BE2C (cell line): Measurements from ENCODE around the gene CTDNEP1.

ENCODE experiments used
- DNase-seq: peaks from one replicate; pipeline ENCODE4 v3.0.0-alpha.2; 2020
- H3K27me3 ChIP-seq: fragments of 250-450 bp; sonication (Bioruptor Pico); 2 replicates; pipeline ENCODE4 v1.5.1; 2020; ENCODE audit warnings: mild to moderate bottlenecking
- H3K36me3 ChIP-seq: fragments of 250-450 bp; sonication (Bioruptor Pico); 2 replicates; pipeline ENCODE4 v1.5.1; 2020; ENCODE audit warnings: mild to moderate bottlenecking
- H3K4me1 ChIP-seq: fragments of 250-450 bp; sonication (Bioruptor Pico); 2 replicates; pipeline ENCODE4 v1.5.1; 2020
- H3K4me3 ChIP-seq: 2 replicates; pipeline ENCODE4 v1.5.1; 2011; ENCODE audit warnings: low read depth, low read length
- H3K9me3 ChIP-seq: fragments of 250-450 bp; sonication (Bioruptor Pico); 2 replicates; pipeline ENCODE4 v1.5.1; 2020
- TF ChIP-seq, protein P1 (sequence below): IDR thresholded peaks from 2 replicates; pipeline ENCODE4 v1.5.1; 2012; ENCODE audit warnings: mild to moderate bottlenecking, low read depth, low read length

Gene CTDNEP1

DNA sequence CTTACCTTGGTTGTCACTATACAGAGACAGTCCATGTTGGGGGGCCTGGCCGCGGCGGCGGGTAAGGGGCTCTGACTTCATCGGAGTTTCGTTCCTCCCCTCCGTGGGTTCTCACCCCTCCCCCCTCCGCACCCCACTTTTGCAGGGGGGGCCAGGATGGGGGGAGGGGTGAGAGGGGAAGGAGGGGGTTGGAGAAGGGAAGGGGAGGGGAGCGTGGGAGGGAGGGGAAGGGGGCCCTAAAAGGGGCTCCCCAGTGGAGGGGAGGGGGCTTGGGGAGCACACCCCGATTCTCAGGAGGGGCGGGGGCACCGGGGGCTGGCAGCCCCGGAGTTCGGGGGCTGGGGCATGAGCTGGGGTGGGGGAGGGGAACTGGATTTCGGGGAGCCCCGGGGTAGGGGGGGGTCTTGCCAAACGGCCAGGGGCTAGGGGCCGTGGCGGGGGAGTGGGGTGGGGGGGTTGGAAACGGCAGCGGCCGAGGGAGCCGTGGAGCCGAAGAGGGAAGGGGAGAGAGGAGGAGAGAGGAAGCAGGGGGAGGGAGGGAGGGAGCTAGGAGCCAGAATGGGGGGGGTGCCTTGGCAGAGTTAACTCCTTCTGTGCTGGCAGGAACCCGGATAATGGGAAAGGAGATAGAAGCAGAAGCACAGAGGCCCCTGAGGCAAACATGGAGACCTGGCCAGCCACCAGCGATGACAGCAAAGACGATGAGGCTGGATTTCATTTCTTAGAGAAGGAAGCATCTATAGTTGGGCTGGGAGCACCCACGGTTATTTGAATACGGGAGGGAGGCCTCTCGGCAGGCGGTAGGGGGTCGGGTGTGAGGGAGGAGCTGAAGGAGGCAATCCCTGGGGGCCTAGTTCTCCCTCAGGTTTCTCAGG is 34.2 kb downstream of the CTDNEP1 start:
- DNase-seq: peak; percentile 31
- Histone ChIP-seq H3K27me3 (no peaks in the 10 kb centered on the region), H3K9me3 (no peaks in the 10 kb centered on the region), H3K4me1 (peaks cover 8% of the 10 kb centered on the region; the same call in 1 of the 2 replicates), H3K4me3 (peak overlapping the region; percentile 37), H3K36me3 (no peaks in the 10 kb centered on the region)
- TF ChIP-seq, protein P1, sequence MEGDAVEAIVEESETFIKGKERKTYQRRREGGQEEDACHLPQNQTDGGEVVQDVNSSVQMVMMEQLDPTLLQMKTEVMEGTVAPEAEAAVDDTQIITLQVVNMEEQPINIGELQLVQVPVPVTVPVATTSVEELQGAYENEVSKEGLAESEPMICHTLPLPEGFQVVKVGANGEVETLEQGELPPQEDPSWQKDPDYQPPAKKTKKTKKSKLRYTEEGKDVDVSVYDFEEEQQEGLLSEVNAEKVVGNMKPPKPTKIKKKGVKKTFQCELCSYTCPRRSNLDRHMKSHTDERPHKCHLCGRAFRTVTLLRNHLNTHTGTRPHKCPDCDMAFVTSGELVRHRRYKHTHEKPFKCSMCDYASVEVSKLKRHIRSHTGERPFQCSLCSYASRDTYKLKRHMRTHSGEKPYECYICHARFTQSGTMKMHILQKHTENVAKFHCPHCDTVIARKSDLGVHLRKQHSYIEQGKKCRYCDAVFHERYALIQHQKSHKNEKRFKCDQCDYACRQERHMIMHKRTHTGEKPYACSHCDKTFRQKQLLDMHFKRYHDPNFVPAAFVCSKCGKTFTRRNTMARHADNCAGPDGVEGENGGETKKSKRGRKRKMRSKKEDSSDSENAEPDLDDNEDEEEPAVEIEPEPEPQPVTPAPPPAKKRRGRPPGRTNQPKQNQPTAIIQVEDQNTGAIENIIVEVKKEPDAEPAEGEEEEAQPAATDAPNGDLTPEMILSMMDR: no peak

DNA sequence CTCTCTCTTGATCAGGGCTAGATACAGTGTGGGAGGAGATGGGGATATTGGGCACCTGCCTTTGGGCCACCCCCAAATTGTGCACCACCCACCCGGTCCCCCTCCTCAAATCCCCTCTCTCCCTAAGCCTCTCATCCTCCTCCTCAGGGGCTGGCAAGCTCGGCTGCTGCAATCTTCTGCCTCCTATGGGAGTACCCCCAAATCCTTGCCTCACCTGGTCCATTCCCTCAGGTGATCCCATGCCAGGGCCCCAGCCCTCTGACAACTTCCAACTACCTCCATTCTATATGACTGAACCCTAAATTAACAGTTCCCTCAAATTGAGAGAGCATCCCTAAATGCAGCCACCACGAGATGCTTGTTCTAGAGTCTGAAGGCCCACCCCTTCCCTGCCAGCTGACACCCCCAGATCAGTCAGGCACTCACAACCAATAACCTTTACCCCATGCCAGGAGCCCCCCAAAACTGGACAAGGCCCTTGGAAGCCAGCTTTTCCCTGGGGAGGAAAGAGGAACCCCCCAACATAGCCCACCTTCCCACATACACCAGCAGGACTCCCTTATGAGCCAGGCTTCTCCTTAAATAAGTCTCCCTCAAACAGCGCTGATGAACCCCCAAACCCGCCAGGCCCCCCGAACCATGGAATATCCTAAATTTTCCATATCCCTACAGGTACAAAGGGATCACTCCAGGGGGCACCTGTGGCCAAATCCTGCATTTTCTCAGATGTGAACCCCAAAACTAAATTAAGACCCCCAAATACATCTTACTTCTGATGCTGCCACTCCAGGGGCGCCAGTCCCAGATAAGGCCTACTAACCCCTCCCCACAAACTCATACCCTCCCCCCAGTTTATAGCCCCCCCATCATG is 35.1 kb downstream of the CTDNEP1 start:
- H3K4me1 ChIP-seq: peaks cover 8% of the 10 kb centered on the region; the same call in 1 of the 2 replicates
- H3K27me3 ChIP-seq: no peaks in the 10 kb centered on the region
- no peaks in the 10 kb centered on the region for H3K9me3 ChIP-seq
- no peak for DNase-seq
- TF ChIP-seq, protein P1: no peak
- peak overlapping the region; percentile 37 for H3K4me3 ChIP-seq
- H3K36me3 ChIP-seq: no peaks in the 10 kb centered on the region

DNA sequence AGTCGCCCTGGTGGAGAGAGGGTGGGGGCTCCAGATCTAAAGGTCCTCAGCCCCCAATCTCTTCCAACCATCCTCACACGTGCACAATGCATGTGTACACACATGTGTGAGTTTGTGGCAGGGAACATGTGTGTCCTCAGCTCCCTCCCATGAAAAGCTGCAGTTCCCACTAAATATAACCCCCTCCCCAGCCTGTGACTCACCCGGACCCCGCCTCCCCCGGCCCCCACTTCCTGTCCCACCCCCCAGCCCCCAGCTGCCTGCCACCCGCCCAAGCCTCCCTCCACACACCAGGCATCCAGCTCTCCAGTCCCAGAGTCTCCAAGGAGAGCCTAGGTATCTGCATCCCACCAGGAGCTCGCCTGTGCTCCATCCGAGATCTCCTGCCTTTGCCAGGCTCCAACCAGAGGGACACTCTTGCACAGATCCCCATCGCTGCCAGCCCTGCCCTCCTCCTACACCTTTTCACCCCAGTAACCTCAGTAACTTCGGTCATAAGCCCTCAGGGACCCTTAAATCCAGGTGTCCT is 35.8 kb downstream of the CTDNEP1 start:
- DNase-seq: peak; percentile 23
- no peaks in the 10 kb centered on the region for H3K9me3 ChIP-seq
- peaks cover 8% of the 10 kb centered on the region; the same call in 1 of the 2 replicates for H3K4me1 ChIP-seq
- H3K36me3 ChIP-seq: no peaks in the 10 kb centered on the region
- no peaks in the 10 kb centered on the region for H3K27me3 ChIP-seq
- peak overlapping the region; percentile 56 for H3K4me3 ChIP-seq
- TF ChIP-seq, protein P1: no peak

DNA sequence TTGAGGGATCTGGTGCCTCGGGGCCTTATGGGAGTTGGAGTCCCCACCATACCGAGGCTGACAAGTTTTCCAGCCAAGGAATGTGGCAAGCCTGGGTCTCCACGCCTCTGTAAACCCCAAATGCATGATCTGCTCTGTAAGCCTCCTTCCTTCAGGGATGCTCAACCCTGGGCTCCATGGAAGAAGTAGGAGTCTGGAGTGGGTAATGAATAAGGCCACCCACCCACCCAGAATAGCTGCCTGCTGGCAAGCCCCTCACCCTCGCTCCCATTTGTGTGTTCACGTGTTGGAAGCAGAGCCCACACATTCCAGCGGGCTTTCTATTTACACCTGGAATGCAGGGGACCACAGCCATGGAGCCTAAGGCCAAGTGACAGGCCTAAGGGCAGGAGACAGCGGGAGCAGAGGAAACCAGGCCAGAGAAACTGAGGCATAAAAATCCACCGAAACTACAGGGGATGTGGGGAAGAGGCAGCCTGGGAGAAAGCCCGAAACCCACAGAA is 36.3 kb downstream of the CTDNEP1 start:
- TF ChIP-seq, protein P1: no peak
- H3K4me3 ChIP-seq: peak overlapping the region; percentile 56
- no peak for DNase-seq
- no peaks in the 10 kb centered on the region for H3K27me3 ChIP-seq
- H3K9me3 ChIP-seq: no peaks in the 10 kb centered on the region
- peaks cover 8% of the 10 kb centered on the region; the same call in 1 of the 2 replicates for H3K4me1 ChIP-seq
- H3K36me3 ChIP-seq: no peaks in the 10 kb centered on the region

DNA sequence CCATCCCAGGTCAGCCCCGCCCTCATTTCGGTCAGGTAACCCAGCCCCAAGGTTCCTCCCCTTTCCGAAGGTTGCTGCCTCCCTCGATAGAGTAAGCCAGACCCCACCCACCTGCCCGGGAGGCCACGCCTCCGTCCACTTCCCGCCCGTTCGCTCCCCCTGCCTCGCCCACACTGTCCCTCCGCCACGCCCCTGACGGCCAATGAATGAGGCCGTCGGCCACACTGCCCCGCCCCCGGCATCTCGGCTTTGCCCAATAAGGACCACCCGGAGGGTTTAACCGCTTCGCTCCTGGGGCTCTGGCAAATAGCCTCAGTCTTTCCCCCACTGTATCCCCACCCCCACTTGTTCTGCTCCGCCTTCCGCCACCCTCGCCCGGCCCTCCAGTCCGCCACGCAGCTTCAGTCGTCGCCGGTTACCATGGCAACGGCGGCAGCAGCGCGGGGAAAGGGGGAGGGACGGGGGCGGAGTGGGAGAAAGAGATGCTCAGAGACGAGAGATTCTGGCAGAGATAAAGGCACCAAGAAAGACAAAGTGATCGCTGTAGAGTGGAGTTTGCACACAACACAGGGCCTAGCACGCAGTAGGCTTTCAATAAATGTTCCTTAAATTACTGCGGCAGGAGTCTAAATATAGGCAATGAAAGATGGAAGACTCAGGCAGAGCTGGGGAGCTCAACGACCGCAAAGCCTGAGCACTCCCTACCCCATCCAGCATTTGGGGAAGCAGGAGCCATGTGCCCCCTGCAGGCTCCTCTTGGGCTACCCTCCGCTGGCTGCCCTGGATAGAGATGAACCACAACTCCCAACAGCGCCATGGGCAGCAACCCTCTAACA is 37.0 kb downstream of the CTDNEP1 start:
- Histone ChIP-seq H3K27me3 (no peaks in the 10 kb centered on the region), H3K4me3 (peak overlapping the region; percentile 56), H3K36me3 (no peaks in the 10 kb centered on the region), H3K4me1 (peaks cover 8% of the 10 kb centered on the region; the same call in 1 of the 2 replicates), H3K9me3 (no peaks in the 10 kb centered on the region)
- TF ChIP-seq, protein P1: peak; percentile 49
- peak; percentile 99 for DNase-seq
